Left lung (tissue), 10 donors: ENCODE measurements around the gene SLC12A4. TPM values are rescaled to one million over a fixed set of nuclear protein-coding genes. Genes with fewer than 3 reads are reported as not detected.

Experiments
- ATAC-seq: fragments of 200-7000 bp; cut with Tn5 transposase; one replicate; pipeline ENCODE4 v1.9.1; 2020; ENCODE audit warnings: moderate library complexity
- DNase-seq, 4 donors: peaks; one replicate each; pipeline ENCODE4 v3.0.0-alpha.2; 2013 to 2020
- H3K27ac ChIP-seq, 2 donors: fragments of 200-600 bp; sonication (generic) in 1 of 2; one replicate each; pipeline versions ENCODE4 v1.5.0 to v1.8.0; 2020 to 2021
- H3K27me3 ChIP-seq, 2 donors: fragments of 200-600 bp; sonication (generic) in 1 of 2; one replicate each; pipeline versions ENCODE4 v1.5.0 to v1.8.0; 2020 to 2021
- H3K36me3 ChIP-seq, 2 donors: fragments of 200-600 bp; sonication (generic) in 1 of 2; one replicate each; pipeline versions ENCODE4 v1.5.0 to v1.8.0; 2020 to 2021
- H3K4me1 ChIP-seq, 2 donors: fragments of 200-600 bp; one replicate each; pipeline ENCODE4 v1.8.0; 2021
- H3K4me3 ChIP-seq, 2 donors: fragments of 200-600 bp; sonication (generic) in 1 of 2; one replicate each; pipeline versions ENCODE4 v1.5.0 to v1.8.0; 2020 to 2021; ENCODE audit warnings: mild to moderate bottlenecking in 1 of 2
- H3K9me3 ChIP-seq, 2 donors: fragments of 200-600 bp; sonication (generic) in 1 of 2; one replicate each; pipeline versions ENCODE4 v1.5.0 to v1.8.0; 2020 to 2021
- CTCF ChIP-seq, 2 donors: fragments of 200-600 bp; sonication (generic) in 1 of 2; IDR thresholded peaks; one replicate each; pipeline versions ENCODE4 v1.5.0 to v1.8.0; 2021; ENCODE audit warnings: antibody characterized with exemption in 2 of 2
- intact Hi-C, 2 donors: fragments of 100-400 bp; cut with DNase I; formaldehyde crosslinking; loops; one replicate each; pipeline versions ENCODE4 v1.11.2 to v1.14.2; 2022
- polyA plus RNA-seq, 6 donors: library from polyadenylated mRNA; unstranded; fragments of 120-200 nt; gene quantifications; one replicate each; pipeline ENCODE4 v1.2.1, GENCODE V29; 2013; ENCODE audit not compliant: insufficient read length in 6 of 6
- total RNA-seq, 2 donors: library from RNA; stranded (reverse); fragmentation: NEBNext Ultra II Directional; extraction: Animal tissue kit (Norgen Biotek cat#: 25700); gene quantifications; one replicate each; pipeline ENCODE4 v1.2.1, GENCODE V29; 2021
- donor health status: DM: no; HTN: yes; CAD: no.
- donor health status: DM: no; HTN: no; CAD: no.

The SLC12A4 gene
- total and polyA plus RNA-seq, 8 donors, result 42.6 to 121 (median 52.7) TPM

GRCh38 chr16:67930191-67930590 lies 38.2 kb downstream of the SLC12A4 start:
- Histone ChIP-seq H3K9me3 (no peaks in the 10 kb centered on the region), H3K27ac (no peak overlapping the region), H3K36me3 (peaks cover 0 to 75% of the 10 kb centered on the region in 2 donors), H3K27me3 (no peaks in the 10 kb centered on the region), H3K4me1 (peaks cover 0 to 26% of the 10 kb centered on the region in 2 donors), H3K4me3 (no peak overlapping the region)
- DNase-seq (no peak), ATAC-seq (no peak)
- no peak for TF ChIP-seq CTCF (IDR thresholded peaks at IDR 0.05)
- intact Hi-C loops, result no loop called here

- Histone ChIP-seq H3K9me3 (no peaks in the 10 kb centered on the region), H3K36me3 (peaks cover 0 to 61% of the 10 kb centered on the region in 2 donors), H3K4me1 (peaks cover 0 to 17% of the 10 kb centered on the region in 2 donors), H3K27me3 (no peaks in the 10 kb centered on the region), H3K4me3 (no peak overlapping the region), H3K27ac (no peak overlapping the region)
- ATAC-seq (peak; percentile 79), DNase-seq (peak; percentile 37 to 90 (median 66))
- intact Hi-C loops, result loop anchor here in 1 of 2 donors (5.0 to 10.0 kb wide), 3 partner anchors 46 to 254 kb away; partner anchors contain the start of gene NRN1L
- TF ChIP-seq CTCF (IDR thresholded peaks at IDR 0.05), result peak; percentile 73 to 85
Observed at GRCh38 chr16:67928561-67929364, 39.7 kb downstream of the SLC12A4 start.

DNA sequence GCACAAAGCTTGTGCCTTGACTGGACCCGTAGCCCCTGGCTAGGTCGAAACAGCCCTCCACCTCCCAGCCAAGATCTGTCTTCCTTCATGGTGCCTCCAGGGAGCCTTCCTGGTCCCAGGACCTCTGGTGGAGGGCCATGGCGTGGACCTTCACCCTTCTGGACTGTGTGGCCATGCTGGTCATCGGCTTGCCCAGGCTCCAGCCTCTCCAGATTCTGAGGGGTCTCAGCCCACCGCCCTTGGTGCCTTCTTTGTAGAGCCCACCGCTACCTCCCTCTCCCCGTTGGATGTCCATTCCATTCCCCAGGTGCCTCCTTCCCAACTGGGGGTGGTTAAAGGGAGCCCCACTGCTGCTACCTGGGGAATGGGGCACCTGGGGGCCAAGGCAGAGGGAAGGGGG lies 40.3 kb downstream of the SLC12A4 start:
- TF ChIP-seq CTCF (IDR thresholded peaks at IDR 0.05), result no peak
- H3K4me3 ChIP-seq, result no peak overlapping the region
- peaks cover 0 to 62% of the 10 kb centered on the region in 2 donors for H3K36me3 ChIP-seq
- no peak for DNase-seq
- no peak overlapping the region for H3K27ac ChIP-seq
- no peaks in the 10 kb centered on the region for H3K27me3 ChIP-seq
- intact Hi-C loops, result loop anchor here in 1 of 2 donors (5.0 to 10.0 kb wide), 3 partner anchors 46 to 253 kb away; partner anchors contain the start of gene NRN1L
- H3K9me3 ChIP-seq, result no peaks in the 10 kb centered on the region
- peaks cover 0 to 17% of the 10 kb centered on the region in 2 donors for H3K4me1 ChIP-seq
- ATAC-seq, result no peak

DNA sequence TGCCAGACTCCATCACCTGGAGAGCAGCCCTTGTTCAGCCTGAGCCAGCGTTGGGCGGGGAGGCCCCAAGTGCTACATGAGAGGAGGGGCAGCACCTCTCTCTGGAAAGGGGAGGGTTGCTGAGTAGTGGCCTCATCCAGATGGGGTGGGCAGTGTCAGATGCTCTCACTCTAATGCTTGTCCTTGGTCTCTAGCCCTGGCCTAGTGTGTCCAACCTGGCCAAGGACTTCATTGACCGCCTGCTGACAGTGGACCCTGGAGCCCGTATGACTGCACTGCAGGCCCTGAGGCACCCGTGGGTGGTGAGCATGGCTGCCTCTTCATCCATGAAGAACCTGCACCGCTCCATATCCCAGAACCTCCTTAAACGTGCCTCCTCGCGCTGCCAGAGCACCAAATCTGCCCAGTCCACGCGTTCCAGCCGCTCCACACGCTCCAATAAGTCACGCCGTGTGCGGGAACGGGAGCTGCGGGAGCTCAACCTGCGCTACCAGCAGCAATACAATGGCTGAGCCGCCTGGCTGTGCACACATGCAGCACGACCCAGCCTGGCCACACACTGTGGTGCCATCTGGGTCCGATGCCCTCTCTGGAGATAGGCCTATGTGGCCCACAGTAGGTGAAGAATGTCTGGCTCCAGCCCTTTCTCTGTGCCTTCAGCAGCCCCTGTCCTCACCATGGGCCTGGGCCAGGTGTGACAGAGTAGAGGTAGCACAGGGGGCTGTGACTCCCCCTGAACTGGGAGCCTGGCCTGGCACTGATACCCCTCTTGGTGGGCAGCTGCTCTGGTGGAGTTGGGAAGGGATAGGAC lies 41.1 kb downstream of the SLC12A4 start:
- no peaks in the 10 kb centered on the region for H3K9me3 ChIP-seq
- no peak overlapping the region for H3K27ac ChIP-seq
- DNase-seq (no peak), ATAC-seq (no peak)
- H3K36me3 ChIP-seq, result peaks cover 0 to 54% of the 10 kb centered on the region in 2 donors
- peaks cover 0 to 17% of the 10 kb centered on the region in 2 donors for H3K4me1 ChIP-seq
- intact Hi-C loops, result loop anchor here in 1 of 2 donors (5.0 to 10.0 kb wide), 3 partner anchors 45 to 253 kb away; partner anchors contain the start of gene NRN1L
- no peak for TF ChIP-seq CTCF (IDR thresholded peaks at IDR 0.05)
- H3K27me3 ChIP-seq, result no peaks in the 10 kb centered on the region
- no peak overlapping the region for H3K4me3 ChIP-seq
